ENCODE results near the gene PACSIN2. TPM values are rescaled to one million over a fixed set of nuclear protein-coding genes. Genes with fewer than 3 reads are reported as not detected.
"Not testable (repeated sequence)": the region's sequence is repeated elsewhere in the genome, so short reads cannot be mapped to it uniquely, and the experiment has no call there.

PACSIN2 gene
- polyA plus RNA-seq, 1 donor: 65.3 TPM

GRCh38 chr22:42993651-42994275 lies 21.2 kb downstream of the PACSIN2 start:
- DNase-seq: no peak

GRCh38 chr22:42992886-42993479 lies 22.0 kb downstream of the PACSIN2 start:
- no peak for DNase-seq

GRCh38 chr22:42992092-42992491 lies 22.9 kb downstream of the PACSIN2 start:
- no peak for DNase-seq

DNA sequence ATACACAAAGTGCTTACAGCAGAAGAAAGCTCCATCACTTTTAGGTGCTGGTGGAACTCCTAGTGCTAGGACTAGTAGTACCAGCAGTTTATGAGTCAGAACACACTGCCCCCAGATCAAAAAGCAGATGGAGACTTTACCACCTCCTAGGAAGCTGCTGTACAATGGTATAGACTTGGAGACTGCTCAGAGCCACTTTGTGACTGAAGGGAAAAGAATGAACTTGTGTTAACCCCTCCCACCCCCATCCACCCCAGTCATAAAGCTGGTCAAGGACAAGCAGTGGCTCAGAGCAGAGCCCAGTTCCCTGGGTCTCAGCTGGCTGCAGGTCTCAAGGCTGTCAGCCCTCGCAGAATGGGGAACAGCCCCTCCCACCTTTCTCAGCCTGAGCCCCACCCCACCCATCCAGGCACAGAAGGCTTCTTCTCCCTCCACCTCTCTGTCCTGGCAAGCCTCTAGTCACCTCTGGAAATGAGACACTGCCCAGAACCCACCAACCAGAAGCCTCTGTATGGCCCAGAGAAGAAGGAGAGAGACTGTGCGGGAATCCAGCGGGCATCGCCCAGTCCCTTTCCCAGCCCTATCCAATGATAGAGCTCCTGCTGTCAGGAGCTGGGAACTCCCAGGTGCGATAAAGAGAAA lies 23.8 kb downstream of the PACSIN2 start:
- no peak for DNase-seq

DNA sequence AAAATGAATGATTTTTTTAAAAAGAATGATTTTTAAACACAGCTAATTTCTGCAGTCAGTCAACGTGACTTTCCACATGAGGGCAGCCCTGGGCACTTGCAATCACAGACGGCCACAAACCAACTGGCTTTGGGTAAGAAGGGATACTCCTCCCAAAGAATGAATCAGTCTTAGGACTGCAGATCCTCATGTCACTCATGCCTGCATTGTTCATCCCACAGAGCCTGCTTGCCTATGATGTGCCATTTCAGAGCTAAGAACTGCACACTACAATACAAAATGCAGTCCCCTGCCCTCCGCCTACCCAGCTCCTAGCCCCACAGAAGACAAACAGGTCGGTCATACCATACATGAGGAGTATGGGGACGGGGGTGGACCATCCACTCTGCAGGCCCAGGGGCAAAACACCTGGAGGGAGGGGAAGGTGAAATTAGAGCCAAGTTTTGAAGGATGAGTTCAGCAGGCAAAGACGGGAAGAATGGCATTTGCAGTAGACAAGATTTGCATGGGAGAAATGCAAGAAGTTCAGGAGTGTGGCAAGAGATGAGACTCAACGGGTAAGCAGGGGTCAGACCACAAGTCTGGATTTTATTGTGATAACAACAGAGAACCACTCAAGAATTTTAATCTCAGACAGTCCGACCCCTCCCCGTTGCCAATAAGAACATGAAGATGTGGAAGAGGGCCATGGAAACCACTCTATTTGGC lies 24.7 kb downstream of the PACSIN2 start:
- DNase-seq: no peak

DNA sequence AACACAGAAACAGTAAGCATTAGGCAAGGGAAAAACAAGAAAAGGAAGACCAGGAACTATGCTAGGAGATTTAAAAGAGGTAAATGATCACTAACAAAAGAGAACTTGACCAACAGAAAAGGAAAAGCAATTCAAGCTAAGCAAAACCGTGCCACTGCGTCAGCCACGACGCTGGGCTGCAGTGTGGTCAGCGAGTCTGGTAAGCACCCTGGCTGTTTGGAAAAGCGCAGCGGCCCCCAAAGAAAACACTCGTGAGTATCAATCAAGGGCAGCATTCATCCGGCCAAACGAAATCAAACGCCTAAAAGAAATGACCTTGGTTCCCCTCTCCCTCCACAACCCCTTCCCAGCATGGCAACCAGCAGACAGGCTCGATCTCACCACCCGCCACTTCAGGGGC lies 28.8 kb downstream of the PACSIN2 start:
- no peak for DNase-seq

GRCh38 chr22:42985531-42985905 lies 29.4 kb downstream of the PACSIN2 start:
- no peak for DNase-seq

GRCh38 chr22:42984814-42985530 lies 30.0 kb downstream of the PACSIN2 start:
- DNase-seq: no peak

DNA sequence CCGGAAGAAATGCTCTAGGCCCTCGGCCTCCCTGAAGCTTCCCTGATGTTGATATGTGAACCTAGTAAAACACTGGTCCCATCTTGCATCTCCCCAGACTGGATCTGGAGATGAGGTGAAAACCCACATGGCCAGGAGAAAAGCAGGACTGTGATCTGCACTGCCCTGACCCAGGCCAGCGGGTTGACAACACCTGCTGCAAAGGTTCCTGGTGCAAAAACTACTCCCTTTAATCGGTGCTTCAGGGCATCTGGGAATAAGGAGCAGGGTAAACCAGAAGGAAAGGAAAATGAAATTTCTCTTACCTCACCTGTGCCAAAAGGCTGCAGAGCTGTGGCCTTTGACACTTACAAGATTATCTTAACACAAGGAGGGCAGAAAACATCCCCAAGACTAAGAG lies 30.6 kb downstream of the PACSIN2 start:
- DNase-seq: no peak

DNA sequence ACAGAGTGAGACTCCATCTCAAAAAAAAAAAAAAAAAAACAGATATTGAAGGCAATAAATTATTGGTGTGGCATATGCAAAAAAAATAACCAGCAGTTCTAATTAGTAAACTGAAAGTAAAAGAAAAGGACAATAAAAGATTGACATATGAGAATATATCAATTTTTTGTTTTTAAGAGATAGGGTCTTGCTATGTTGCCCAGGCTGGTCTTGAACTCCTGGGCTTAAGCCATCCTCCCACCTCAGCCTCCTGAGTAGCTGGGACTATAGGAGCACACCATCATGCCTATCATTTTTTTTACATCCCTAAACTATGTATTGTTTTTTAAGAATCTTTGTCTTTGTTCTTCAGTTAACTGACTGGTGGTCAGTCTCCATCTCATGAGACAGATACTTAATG lies 31.5 kb downstream of the PACSIN2 start:
- no peak for DNase-seq

GRCh38 chr22:42979606-42980005 lies 35.3 kb downstream of the PACSIN2 start:
- no peak for DNase-seq

- no peak for DNase-seq
Measured at GRCh38 chr22:42978453-42979103, 36.4 kb downstream of the PACSIN2 start.

- DNase-seq: no peak
Measured at GRCh38 chr22:42977569-42977968, 37.4 kb downstream of the PACSIN2 start.

- no peak for DNase-seq
Measured at GRCh38 chr22:42976217-42976933, 38.6 kb downstream of the PACSIN2 start.

- DNase-seq: no peak
Measured at GRCh38 chr22:42974223-42974622, 40.7 kb downstream of the PACSIN2 start.

DNA sequence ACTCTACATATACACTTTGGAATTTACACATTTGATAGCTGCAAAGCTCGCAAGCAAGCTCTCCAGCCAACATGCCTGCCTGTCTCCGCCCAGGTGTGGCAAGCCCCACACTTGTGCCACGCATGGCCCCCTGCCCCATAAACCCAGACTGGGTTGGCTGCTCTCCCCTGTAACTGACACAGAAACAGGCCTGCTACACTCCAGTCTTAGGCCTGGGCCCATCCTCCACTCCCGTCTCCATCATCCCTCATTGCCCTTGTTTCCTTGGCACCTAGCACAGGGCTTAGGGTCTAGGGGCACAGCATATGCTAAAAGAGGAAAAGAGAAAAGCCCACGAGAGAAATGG lies 41.4 kb downstream of the PACSIN2 start:
- DNase-seq: no peak

DNA sequence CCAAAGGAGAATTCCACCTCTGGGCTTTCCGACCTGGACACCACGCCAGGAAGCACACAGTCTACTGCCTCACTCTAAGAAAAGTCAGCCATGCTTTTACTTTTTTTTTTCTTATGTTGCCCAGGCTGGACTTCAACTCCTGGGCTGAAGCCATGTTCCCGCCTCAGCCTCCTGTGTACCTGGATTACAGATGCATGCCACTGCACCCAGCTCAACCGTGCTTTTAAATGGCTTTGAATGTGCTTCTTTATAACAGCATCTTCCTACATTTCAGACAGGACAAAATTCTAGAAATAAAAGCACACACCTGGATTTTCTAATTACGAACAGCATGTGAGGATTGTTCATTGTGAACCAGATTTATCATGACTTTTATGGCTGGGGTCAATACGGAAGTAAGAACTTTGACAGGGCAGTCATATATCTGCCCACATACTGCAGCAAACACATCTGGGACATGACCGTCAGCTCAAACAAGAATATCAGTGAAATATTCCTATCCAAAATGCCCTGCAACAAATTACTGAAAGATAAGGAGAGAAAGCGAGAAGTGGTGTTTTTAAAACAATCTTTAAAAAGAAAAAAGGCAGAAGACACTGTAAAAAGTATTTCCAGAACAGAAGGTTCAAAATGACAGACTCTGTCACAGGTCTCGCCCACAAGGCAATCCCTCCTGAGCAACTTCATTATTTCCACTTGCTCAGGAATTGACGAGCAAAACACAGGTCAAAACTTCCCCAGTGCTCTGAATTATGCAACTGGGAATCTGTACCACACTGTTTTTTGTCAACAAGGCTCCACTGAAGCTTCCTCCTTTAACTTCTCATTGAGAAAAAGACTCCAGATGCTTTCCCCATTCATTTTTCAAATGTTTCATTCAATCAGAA lies 42.1 kb downstream of the PACSIN2 start:
- no peak for DNase-seq

DNA sequence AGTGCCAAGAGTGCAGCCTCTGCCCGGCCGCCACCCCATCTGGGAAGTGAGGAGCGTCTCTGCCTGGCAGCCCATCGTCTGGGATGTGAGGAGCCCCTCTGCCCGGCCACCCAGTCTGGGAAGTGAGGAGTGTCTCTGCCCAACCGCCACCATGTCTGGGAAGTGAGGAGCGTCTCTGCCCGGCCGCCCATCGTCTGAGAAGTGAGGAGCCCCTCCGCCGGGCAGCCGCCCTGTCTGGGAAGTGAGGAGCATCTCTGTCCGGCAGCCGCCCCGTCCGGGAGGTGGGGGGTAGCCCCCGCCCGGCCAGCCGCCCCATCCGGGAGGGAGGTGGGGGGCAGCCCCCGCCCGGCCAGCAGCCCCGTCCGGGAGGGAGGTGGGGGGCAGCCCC lies 43.5 kb downstream of the PACSIN2 start:
- not testable (repeated sequence) for DNase-seq

- DNase-seq: no peak
Measured at GRCh38 chr22:42970029-42970428, 44.9 kb downstream of the PACSIN2 start.

DNA sequence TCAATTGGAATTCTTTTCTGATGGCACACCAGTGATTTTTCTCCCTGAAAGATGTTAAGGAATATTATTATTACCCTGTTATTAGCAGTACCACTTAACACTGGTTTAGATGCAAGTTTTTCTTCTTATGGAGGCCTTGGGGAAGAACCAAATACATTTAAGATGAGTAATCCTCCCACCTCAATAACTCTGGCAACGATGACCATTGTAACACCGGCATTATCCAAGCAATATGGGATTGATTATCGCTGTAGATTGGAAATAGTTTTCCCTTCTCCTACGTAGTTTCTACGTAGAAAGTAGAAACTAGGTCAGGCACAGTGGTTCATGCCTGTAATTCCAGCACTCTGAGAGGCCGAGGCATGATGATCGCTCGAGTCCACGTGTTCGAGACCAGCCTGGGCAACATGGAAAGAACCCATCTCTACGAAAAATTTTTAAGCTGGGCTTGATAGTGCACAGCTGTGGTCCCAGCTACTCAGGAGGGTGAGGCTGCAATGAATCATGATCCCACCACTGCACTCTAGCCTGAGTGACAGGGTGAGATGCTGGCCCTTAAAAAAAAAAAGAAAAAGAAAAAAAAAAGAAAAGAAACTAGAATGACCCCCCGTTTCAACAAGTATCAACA lies 45.5 kb downstream of the PACSIN2 start:
- DNase-seq: no peak
